ENCODE data around the gene RNASE13. TPM values are rescaled to one million over a fixed set of nuclear protein-coding genes. Genes with fewer than 3 reads are reported as not detected.
A peak's percentile ranks its signal among the peaks of the same experiment; 100 is the strongest.

RNASE13 gene
- polyA plus RNA-seq, 2 of the 4 experiments (the other 2 are of a cell fraction): not detected

DNA sequence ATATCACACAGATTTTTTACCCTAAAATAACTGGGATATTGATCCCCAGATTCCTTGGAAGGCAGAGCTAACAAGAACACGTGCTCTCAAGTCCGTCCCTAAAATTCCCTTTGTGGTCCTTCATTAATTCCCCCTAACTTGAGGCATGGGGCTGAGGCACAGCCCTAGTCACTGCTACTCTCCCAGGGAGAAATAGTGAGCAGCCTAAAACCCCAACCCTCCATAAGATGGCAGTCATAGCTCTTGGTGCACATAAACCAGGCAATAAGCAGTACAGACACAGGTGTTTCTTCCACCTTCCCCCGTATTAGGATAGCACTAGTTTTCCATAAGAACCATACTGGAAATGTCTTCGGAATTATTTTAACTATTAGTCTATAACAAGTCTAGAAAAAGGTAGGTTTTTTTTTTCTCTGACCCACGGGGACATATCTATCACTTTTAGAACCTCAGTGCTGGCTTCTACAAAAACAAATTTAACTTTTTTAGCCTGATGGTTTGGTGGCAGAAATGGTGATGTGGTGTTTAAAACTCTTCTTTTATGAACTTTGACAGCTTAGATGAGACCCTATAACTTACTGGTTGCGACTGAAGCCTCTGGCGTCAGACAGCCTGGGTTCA lies 32.4 kb upstream of the RNASE13 start (continued):
- TF ChIP-seq, protein P1, sequence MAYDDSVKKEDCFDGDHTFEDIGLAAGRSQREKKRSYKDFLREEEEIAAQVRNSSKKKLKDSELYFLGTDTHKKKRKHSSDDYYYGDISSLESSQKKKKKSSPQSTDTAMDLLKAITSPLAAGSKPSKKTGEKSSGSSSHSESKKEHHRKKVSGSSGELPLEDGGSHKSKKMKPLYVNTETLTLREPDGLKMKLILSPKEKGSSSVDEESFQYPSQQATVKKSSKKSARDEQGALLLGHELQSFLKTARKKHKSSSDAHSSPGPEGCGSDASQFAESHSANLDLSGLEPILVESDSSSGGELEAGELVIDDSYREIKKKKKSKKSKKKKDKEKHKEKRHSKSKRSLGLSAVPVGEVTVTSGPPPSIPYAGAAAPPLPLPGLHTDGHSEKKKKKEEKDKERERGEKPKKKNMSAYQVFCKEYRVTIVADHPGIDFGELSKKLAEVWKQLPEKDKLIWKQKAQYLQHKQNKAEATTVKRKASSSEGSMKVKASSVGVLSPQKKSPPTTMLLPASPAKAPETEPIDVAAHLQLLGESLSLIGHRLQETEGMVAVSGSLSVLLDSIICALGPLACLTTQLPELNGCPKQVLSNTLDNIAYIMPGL (CRISPR knock-in tag; IDR thresholded peaks at IDR 0.05; ENCODE audit: borderline replicate concordance): no peak
- TF ChIP-seq FOSL2 (IDR thresholded peaks at IDR 0.05) (no peak), FOSL2 (CRISPR knock-in tag; IDR thresholded peaks at IDR 0.05) (no peak), JUN (IDR thresholded peaks at IDR 0.05) (no peak)

DNA sequence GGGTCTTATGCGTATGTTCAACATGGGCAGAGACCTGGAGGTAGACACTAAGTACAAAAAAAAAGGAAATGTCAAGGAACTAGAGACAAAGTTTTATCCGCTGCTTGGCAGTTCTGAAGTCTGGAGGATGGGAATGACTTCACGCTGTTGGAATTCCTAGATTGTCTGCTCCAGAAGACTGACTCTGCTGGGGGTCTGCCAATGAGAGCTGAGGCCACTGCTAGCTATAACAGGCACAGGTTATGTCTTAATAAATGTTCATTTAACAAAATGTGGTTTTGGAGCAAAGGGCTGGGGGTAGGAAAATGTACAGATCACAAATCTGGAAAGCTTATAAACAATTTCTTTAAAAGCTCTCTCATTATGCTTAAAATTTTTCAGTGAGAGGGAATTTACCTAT lies 28.9 kb upstream of the RNASE13 start:
- DNase-seq (ENCODE audit: low read depth in 1 of 2, low spot score in 1 of 2) (no peak), ATAC-seq (peak; percentile 37 to 62; a peak in 3 of 6 replicates), FAIRE-seq (no peak)
- peak overlapping the region; percentile 64 for H3K4me2 ChIP-seq
- H3K27ac ChIP-seq: peak overlapping the region; percentile 22 to 52; a peak in 3 of 6 replicates
- H3K4me3 ChIP-seq: no peak overlapping the region
- H3K4me1 ChIP-seq: peaks cover 23% of the 10 kb centered on the region
- H3K9me3 ChIP-seq: no peaks in the 10 kb centered on the region
- 23% methylated on average over 3 of the region's 3 CpGs for WGBS (ENCODE audit: missing lambda C conversion rate)
- CTCF ChIA-PET: interaction anchor here (0.7 to 9.5 kb wide), 6 partner anchors 27 to 73 kb away, joined by 3 to 251 read pairs (median 9); partner anchors contain the start of gene TMEM253
- TF ChIP-seq RCOR1 (IDR thresholded peaks at IDR 0.05; ENCODE audit: low read depth, low read length): no peak
- TF ChIP-seq, protein P2, sequence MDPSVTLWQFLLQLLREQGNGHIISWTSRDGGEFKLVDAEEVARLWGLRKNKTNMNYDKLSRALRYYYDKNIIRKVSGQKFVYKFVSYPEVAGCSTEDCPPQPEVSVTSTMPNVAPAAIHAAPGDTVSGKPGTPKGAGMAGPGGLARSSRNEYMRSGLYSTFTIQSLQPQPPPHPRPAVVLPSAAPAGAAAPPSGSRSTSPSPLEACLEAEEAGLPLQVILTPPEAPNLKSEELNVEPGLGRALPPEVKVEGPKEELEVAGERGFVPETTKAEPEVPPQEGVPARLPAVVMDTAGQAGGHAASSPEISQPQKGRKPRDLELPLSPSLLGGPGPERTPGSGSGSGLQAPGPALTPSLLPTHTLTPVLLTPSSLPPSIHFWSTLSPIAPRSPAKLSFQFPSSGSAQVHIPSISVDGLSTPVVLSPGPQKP (IDR thresholded peaks at IDR 0.05; ENCODE audit: low read depth, low read length): no peak
- TF ChIP-seq HOXB13 (CRISPR knock-in tag; IDR thresholded peaks at IDR 0.05; ENCODE audit: low read depth): no peak
- no peak for TF ChIP-seq BHLHE40 (IDR thresholded peaks at IDR 0.05; ENCODE audit: low read depth, low read length)
- TF ChIP-seq, protein P3, sequence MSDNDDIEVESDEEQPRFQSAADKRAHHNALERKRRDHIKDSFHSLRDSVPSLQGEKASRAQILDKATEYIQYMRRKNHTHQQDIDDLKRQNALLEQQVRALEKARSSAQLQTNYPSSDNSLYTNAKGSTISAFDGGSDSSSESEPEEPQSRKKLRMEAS (IDR thresholded peaks at IDR 0.05): no peak
- POLR2A ChIA-PET: no interaction called here

DNA sequence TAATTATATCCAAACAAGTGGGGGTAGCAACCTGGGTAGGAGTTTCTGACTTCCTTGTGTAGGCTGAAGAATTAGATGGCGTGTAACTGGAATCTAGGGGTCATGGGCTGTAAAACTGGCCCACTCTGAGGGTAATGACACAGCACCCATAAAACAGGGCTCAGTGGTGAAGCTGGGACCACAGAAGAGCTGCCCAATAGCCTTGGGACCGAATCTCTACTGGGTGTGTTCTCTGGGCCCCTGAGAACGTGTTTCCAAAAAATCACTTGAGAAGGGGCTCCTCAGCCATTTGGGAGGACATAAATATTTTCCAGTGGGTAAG lies 26.7 kb upstream of the RNASE13 start:
- DNase-seq (ENCODE audit: low read depth in 1 of 2, low spot score in 1 of 2) (no peak), FAIRE-seq (no peak), ATAC-seq (no peak)
- Histone ChIP-seq H3K9me3 (no peaks in the 10 kb centered on the region), H3K4me2 (no peak overlapping the region), H3K4me1 (peaks cover 22% of the 10 kb centered on the region), H3K4me3 (no peak overlapping the region), H3K27ac (no peak overlapping the region)
- TF ChIP-seq ZNF302 (CRISPR knock-in tag; IDR thresholded peaks at IDR 0.05) (no peak), RNF2 (IDR thresholded peaks at IDR 0.05; ENCODE audit: borderline replicate concordance, low read depth) (no peak), SMC3 (IDR thresholded peaks at IDR 0.05) (no peak), EHF (CRISPR knock-in tag; IDR thresholded peaks at IDR 0.05) (no peak), HDAC2 (IDR thresholded peaks at IDR 0.05) (no peak), ZC3H11A (IDR thresholded peaks at IDR 0.05) (no peak), BHLHE40 (IDR thresholded peaks at IDR 0.05; ENCODE audit: low read depth, low read length) (no peak), MYC (IDR thresholded peaks at IDR 0.05; ENCODE audit: borderline replicate concordance, low read length) (no peak), FOSL2 (IDR thresholded peaks at IDR 0.05) (no peak), FOSL2 (CRISPR knock-in tag; IDR thresholded peaks at IDR 0.05) (no peak), EHMT2 (IDR thresholded peaks at IDR 0.05; ENCODE audit: low read depth) (no peak), TFCP2L1 (CRISPR knock-in tag; IDR thresholded peaks at IDR 0.05) (no peak), HOXA7 (CRISPR knock-in tag; IDR thresholded peaks at IDR 0.05) (no peak), GATA3 (IDR thresholded peaks at IDR 0.05; ENCODE audit: borderline replicate concordance) (no peak), CHD2 (IDR thresholded peaks at IDR 0.05; ENCODE audit: low read length, partially characterized antibody) (no peak)
- TF ChIP-seq, protein P1 (CRISPR knock-in tag; IDR thresholded peaks at IDR 0.05; ENCODE audit: borderline replicate concordance): no peak
- TF ChIP-seq, protein P4, sequence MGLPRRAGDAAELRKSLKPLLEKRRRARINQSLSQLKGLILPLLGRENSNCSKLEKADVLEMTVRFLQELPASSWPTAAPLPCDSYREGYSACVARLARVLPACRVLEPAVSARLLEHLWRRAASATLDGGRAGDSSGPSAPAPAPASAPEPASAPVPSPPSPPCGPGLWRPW (IDR thresholded peaks at IDR 0.05): no peak
- TF ChIP-seq, protein P5, sequence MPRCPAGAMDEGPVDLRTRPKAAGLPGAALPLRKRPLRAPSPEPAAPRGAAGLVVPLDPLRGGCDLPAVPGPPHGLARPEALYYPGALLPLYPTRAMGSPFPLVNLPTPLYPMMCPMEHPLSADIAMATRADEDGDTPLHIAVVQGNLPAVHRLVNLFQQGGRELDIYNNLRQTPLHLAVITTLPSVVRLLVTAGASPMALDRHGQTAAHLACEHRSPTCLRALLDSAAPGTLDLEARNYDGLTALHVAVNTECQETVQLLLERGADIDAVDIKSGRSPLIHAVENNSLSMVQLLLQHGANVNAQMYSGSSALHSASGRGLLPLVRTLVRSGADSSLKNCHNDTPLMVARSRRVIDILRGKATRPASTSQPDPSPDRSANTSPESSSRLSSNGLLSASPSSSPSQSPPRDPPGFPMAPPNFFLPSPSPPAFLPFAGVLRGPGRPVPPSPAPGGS (IDR thresholded peaks at IDR 0.05): no peak
- TF ChIP-seq, protein P6, sequence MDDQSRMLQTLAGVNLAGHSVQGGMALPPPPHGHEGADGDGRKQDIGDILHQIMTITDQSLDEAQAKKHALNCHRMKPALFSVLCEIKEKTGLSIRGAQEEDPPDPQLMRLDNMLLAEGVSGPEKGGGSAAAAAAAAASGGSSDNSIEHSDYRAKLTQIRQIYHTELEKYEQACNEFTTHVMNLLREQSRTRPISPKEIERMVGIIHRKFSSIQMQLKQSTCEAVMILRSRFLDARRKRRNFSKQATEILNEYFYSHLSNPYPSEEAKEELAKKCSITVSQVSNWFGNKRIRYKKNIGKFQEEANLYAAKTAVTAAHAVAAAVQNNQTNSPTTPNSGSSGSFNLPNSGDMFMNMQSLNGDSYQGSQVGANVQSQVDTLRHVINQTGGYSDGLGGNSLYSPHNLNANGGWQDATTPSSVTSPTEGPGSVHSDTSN (IDR thresholded peaks at IDR 0.05): no peak
- TF ChIP-seq, protein P7, sequence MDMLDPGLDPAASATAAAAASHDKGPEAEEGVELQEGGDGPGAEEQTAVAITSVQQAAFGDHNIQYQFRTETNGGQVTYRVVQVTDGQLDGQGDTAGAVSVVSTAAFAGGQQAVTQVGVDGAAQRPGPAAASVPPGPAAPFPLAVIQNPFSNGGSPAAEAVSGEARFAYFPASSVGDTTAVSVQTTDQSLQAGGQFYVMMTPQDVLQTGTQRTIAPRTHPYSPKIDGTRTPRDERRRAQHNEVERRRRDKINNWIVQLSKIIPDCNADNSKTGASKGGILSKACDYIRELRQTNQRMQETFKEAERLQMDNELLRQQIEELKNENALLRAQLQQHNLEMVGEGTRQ (IDR thresholded peaks at IDR 0.05): no peak
- ChIA-PET POLR2A (no interaction called here), CTCF (interaction anchor here (1.4 to 9.5 kb wide), 6 partner anchors 21 to 91 kb away, joined by 5 to 251 read pairs (median 12); partner anchors contain the start of gene TMEM253)
- WGBS (ENCODE audit: missing lambda C conversion rate): 73% methylated on average over 3 of the region's 3 CpGs

Measured in A549 (cell line).